Type B pancreatic cell (in vitro differentiated cells): ENCODE measurements around the gene PKN1. TPM values are rescaled to one million over a fixed set of nuclear protein-coding genes. Genes with fewer than 3 reads are reported as not detected.

Source experiments
- DNase-seq: peaks from one replicate; pipeline ENCODE4 v3.0.0; 2021; ENCODE audit warnings: mixed read lengths; ENCODE audit not compliant: unreplicated experiment; ENCODE audit errors: extremely low spot score
- H3K27ac Mint-ChIP-seq: 2 replicates; pipeline ENCODE4 v1.8.0; 2021; ENCODE audit warnings: mild to moderate bottlenecking, mixed read lengths
- H3K27me3 Mint-ChIP-seq: 2 replicates; pipeline ENCODE4 v1.8.0; 2021; ENCODE audit warnings: mixed read lengths
- H3K36me3 Mint-ChIP-seq: 2 replicates; pipeline ENCODE4 v1.8.0; 2021; ENCODE audit warnings: mixed read lengths
- H3K4me1 Mint-ChIP-seq: one replicate; pipeline ENCODE4 v1.8.0; 2021; ENCODE audit warnings: mixed read lengths; ENCODE audit not compliant: unreplicated experiment
- H3K4me3 Mint-ChIP-seq: 2 replicates; pipeline ENCODE4 v1.8.0; 2021; ENCODE audit warnings: mild to moderate bottlenecking, mixed read lengths
- H3K9me3 Mint-ChIP-seq: 2 replicates; pipeline ENCODE4 v1.8.0; 2021; ENCODE audit warnings: mixed read lengths
- total RNA-seq: library from RNA; stranded (reverse); gene quantifications from 2 replicates; pipeline ENCODE4 v1.2.1, GENCODE V29; 2021; ENCODE audit warnings: low replicate concordance
- TF ChIP-seq, protein P1 (sequence below): fragments of 200-600 bp; sonication (generic); conservative IDR thresholded peaks from 2 replicates; pipeline ENCODE4 v1.5.0; 2021; ENCODE audit warnings: antibody characterized with exemption, mild to moderate bottlenecking

The PKN1 gene
- total RNA-seq, 1 donor from 2014 or later, result 85.3 TPM

DNA sequence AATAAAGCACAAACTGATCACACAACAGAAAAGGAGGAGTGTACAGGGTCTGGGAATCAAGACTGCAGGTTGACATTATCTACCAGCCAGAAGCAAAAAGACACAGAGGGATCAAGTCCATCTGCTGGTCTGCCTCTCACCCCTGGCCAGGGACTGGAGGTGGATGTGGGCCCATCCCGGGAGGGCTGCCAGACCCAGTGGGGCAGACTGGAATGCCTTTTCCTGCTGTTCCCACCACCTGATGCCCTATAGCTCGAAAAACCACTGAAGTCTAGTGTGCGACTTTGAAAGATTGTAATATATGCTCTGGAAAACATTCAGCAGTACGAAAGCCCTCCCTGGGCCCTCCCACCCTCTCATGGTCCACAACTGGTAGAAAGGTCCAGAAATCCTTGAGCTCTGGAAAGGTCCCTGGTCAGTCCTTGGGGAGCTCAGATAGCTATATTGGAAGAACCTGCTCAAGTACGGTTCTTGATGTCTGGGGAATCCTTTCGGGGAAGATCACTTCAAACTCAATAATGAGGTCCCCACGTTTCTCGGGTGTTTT lies 82.5 kb downstream of the PKN1 start:
- Mint-ChIP-seq H3K4me1 (peaks cover 40% of the 10 kb centered on the region), H3K9me3 (no peaks in the 10 kb centered on the region), H3K4me3 (peak overlapping the region; percentile 94), H3K27me3 (no peaks in the 10 kb centered on the region), H3K27ac (peak overlapping the region; percentile 80), H3K36me3 (peaks cover 24% of the 10 kb centered on the region)
- TF ChIP-seq, protein P1, sequence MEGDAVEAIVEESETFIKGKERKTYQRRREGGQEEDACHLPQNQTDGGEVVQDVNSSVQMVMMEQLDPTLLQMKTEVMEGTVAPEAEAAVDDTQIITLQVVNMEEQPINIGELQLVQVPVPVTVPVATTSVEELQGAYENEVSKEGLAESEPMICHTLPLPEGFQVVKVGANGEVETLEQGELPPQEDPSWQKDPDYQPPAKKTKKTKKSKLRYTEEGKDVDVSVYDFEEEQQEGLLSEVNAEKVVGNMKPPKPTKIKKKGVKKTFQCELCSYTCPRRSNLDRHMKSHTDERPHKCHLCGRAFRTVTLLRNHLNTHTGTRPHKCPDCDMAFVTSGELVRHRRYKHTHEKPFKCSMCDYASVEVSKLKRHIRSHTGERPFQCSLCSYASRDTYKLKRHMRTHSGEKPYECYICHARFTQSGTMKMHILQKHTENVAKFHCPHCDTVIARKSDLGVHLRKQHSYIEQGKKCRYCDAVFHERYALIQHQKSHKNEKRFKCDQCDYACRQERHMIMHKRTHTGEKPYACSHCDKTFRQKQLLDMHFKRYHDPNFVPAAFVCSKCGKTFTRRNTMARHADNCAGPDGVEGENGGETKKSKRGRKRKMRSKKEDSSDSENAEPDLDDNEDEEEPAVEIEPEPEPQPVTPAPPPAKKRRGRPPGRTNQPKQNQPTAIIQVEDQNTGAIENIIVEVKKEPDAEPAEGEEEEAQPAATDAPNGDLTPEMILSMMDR, result no peak
- no peak for DNase-seq

DNA sequence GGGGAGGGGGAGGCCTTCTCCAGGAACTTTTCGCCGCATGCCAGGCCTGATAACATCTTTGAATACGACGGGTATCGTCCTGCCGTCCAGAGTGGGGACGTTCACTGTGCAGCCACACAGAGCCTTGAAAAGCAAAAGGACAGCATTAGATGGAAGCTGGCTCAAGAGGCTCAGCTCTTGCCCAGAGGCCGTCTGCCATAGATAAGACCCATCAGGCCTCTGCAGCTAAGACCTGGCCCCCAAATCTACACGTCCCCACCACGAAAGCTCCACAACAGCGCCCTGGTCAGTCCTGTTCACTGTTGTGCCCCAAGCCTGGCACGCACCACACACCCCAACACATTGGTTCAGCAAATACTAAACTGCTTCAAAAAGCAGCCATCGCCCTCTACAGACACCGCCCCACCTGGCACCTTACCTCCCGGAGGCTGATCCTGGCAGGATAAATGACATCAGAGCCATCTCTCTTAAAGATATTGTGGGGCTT lies 83.0 kb downstream of the PKN1 start:
- H3K27me3 Mint-ChIP-seq, result no peaks in the 10 kb centered on the region
- no peaks in the 10 kb centered on the region for H3K9me3 Mint-ChIP-seq
- peak overlapping the region; percentile 80 for H3K27ac Mint-ChIP-seq
- peaks cover 36% of the 10 kb centered on the region for H3K4me1 Mint-ChIP-seq
- H3K4me3 Mint-ChIP-seq, result peak overlapping the region; percentile 94
- peaks cover 24% of the 10 kb centered on the region for H3K36me3 Mint-ChIP-seq
- TF ChIP-seq, protein P1, result no peak
- DNase-seq, result no peak

DNA sequence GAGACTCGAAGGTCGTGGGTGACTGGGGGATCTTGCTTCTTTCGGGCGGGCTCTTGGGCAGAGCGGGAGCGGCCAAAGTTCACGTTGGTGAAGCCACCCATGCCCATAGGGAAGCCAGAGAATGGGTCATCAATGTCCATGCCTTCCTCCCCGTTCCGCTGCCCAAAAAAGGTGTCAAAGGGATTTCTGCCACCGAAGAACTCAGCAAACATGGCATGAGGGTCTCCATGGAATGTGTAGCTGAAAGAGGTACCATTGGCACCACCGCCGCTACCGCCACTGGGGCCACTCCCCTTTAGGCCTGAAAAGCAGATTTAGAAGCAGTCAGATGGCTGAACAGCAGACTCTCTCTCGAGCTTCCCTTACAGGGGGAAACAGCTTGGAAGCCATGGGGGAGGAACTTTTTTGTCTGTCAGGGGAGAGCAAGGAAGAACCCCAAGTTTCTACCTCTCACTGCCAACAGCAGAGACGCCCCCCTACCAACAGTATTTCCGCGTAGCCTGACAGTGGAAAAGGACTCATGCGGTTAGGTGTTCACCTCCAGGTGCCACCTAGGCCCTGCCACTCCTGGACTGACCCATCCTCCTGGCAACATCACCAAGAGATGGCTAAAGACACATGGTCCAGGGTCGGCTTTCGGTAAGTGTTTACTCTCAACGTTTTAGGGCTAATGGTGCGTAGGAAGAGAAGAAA lies 83.8 kb downstream of the PKN1 start:
- Mint-ChIP-seq H3K4me1 (peaks cover 32% of the 10 kb centered on the region), H3K27ac (peak overlapping the region; percentile 80), H3K27me3 (no peaks in the 10 kb centered on the region), H3K36me3 (peaks cover 24% of the 10 kb centered on the region), H3K9me3 (no peaks in the 10 kb centered on the region), H3K4me3 (peak overlapping the region; percentile 94)
- TF ChIP-seq, protein P1, result no peak
- no peak for DNase-seq

DNA sequence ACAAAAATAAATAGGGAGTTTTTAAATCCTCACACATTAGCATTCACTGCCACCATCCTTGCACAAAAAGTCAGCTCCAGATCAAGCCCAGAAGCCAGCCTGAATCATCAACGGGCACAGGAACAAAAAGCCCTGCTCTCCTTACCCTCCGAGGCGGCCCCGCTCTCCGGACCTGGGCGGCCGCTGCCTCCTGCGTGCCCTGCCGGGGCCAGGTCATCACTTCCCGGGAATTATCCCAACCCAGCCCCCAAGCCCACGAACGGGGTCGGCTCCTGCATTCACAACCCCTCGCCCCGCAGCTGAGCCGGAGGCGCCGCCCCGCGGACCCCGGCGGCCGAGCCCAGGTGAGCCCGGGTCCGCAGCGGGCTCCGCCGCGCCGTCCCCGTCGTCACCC lies 84.3 kb downstream of the PKN1 start:
- Mint-ChIP-seq H3K36me3 (peaks cover 24% of the 10 kb centered on the region), H3K4me3 (peak overlapping the region; percentile 94), H3K9me3 (no peaks in the 10 kb centered on the region), H3K27me3 (no peaks in the 10 kb centered on the region), H3K4me1 (peaks cover 32% of the 10 kb centered on the region), H3K27ac (peak overlapping the region; percentile 80)
- TF ChIP-seq, protein P1, result no peak
- no peak for DNase-seq

DNA sequence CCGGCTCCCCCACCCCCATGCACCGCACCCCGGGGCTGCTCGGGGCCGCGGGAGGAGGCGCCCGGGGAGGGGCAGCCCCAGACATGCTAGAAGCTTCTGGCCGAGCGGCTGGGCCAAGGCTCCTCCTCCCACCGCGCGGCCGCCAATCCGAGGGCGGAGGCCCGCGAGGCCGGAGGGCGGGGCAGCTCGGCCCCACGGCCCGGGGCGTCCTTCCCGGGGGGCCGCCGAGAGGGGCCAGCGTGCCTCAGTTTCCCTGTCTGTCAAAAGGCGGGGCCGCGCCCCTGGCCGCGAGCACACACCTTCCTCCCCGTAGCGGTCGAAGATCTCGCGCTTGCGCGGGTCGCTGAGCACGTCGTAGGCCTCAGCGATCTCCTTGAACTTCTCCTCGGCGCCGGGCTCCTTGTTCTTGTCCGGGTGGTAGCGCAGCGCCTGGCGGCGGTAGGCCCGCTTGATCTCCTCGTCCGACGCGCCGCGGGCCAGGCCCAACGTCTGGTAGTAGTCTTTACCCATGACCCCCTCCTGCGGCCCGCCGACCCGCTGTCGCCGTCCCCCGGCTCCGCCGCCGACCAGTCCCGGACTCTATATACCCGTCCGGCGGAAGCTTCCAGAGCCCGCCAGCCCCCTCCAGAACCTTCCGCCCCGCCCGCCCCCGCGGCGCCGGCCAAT lies 84.9 kb downstream of the PKN1 start, which contains the start of gene DNAJB1:
Gene DNAJB1 (minus strand): TSS at position 558 of the 666 bp plus-strand sequence. CDS start 48 bp downstream, at position 510.
- Mint-ChIP-seq H3K4me3 (peak within 1 kb of the TSS; percentile 94), H3K36me3 (peaks cover 24% of the 10 kb centered on the region), H3K27me3 (no peaks in the 10 kb centered on the region), H3K9me3 (no peaks in the 10 kb centered on the region), H3K4me1 (peaks cover 37% of the 10 kb centered on the region), H3K27ac (peak within 1 kb of the TSS; percentile 96)
- DNase-seq, result peak; percentile 80
- TF ChIP-seq, protein P1, result no peak
